OCI-M2 (cell line): ENCODE measurements around the gene C1orf141.
"Not testable (repeated sequence)": the region's sequence is repeated elsewhere in the genome, so short reads cannot be mapped to it uniquely, and the experiment has no call there.

ENCODE experiments used
- DNase-seq: peaks from one replicate; lab custom pipeline; 2025; ENCODE audit not compliant: unreplicated experiment; lab: John Stamatoyannopoulos, UW

The C1orf141 gene

GRCh38 chr1:67134695-67135094, at the start of gene C1orf141:
Gene C1orf141, minus strand, starts transcription at chr1:67134970. Its CDS starts 7,730 bp downstream, at chr1:67127240.
- no peak for DNase-seq

- DNase-seq = no peak
Observed at GRCh38 chr1:67175530-67176087, 40.8 kb upstream of the C1orf141 start.

DNA sequence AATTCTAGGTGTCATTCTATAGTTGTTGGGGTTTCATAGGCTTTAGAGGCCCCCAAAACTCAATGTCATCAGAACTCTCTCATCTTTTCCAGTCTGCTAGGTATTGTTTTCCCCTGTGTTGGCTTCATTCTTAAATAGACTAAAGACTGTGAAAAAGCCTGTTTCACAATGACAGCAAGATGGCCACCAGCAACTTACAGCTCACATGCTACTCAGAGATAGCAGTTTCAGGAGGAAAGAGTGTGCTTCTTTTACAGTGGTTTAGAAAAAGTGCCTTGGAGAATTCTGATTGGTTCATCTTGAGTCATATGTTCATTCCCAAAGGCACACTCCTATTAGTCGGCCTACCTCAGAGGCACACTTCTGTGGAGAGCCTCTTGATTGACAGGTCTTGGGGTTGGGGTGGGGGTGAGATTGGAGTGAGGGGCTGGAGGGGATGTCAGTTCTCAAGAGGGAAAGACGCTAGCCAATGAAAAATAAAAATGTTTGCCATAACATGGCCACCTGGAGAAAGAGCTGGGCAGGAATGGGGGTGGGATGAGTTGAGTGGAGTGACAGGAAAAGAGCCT, 40.0 kb upstream of the C1orf141 start:
- no peak for DNase-seq

- DNase-seq = no peak
Observed at GRCh38 chr1:67173988-67174387, 39.2 kb upstream of the C1orf141 start.

DNA sequence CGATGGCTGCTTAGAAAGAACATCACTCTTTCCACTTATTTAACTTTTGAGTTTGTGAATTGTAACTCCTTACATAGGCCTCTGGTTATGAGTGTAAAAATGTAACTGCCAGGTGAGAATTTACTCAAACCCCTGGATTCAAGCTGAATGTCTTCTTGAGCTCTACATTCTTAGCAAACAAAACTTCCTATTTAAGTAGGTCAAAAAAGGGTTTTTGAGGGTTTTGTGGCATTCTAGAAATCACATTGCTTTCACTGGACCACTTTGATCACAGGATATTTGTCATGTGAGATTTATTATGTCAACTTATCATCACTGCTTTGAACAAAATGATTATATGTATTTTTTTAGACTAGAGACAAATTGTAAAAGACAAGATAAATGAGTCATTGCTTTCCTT, 37.2 kb upstream of the C1orf141 start:
- DNase-seq = no peak

DNA sequence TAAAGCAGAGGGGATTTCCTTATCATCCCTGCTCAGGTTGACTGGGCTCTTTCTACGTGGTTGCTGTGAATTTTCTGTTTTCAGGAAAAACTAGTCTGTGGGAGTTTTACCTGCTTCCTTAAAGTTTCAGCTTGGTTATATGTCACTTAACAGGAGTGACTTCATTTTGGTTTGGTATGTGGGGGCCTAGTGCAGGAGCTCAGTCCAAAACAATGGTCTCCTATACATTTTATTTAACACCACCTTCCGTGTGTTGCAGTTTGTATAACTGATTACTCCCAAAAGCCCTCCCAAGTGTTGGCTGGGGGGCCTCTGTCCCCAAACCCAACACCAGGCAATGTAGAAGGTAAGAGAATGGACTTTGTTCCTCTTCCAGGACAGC, 36.8 kb upstream of the C1orf141 start:
- DNase-seq = no peak

GRCh38 chr1:67170751-67171573, 36.2 kb upstream of the C1orf141 start:
- DNase-seq = no peak

DNA sequence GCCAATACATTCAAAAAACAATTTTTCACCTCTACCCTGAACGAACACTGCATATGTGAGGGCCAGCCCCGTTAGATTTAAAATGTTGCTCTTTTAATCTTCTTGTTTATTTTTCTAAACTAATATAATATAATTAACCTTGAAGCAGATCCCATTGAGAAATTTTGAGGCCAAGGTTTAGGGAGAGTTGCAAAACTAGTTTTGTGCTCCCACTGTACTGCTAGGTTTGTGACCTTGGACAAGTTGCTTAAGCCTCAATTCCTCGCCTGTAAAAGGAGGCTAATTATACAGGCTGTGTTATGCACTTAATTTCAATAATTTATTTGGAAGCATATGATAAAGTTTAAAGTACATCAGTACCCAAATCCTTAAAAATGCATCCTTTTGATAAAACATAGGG, 35.2 kb upstream of the C1orf141 start:
- no peak for DNase-seq

DNA sequence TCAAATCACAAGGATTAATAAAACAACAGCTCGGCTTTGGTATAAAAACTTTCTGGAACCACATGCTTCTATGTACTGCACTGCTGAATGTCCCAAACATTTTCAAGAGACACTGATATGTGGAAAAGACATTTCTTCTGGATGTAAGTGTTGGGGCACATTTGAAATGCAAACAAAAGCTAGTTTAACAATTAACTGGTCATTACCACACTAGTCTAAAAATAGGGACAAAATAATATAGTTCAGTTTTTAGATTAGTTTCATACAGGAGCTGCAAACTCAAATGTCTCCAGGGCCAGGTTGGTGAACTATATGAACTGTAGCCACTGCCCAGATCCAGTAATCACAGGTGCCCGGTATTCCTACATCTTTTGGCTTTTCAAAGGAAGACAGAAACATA, 34.7 kb upstream of the C1orf141 start:
- no peak for DNase-seq

- DNase-seq = no peak
Observed at GRCh38 chr1:67166196-67166595, 31.4 kb upstream of the C1orf141 start, which contains the start of gene IL23R. Gene IL23R, plus strand, starts transcription at chr1:67166454. Its CDS starts 1,667 bp downstream, at chr1:67168121.

- no peak for DNase-seq
Observed at GRCh38 chr1:67165468-67166041, 30.8 kb upstream of the C1orf141 start.

- no peak for DNase-seq
Observed at GRCh38 chr1:67162954-67163353, 28.2 kb upstream of the C1orf141 start.

DNA sequence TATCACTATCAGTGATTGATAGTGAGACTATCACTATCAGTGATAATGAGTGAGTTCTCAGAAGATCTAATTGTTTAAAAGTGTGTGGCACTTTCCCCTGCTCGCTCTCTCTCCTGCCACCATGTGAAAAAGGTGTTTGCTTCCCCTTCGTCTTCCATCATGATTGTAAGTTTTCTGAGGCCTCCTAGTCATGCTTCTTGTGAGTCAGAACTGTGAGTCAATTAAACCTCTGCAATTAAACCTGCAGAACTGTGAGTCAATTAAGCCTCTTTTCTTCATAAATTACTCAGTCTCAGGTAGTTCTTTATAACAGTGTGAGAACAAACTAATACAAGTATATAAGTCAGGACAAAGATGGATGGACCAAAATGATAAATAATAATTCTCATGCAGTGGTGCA, 24.5 kb upstream of the C1orf141 start:
- DNase-seq = no peak

DNA sequence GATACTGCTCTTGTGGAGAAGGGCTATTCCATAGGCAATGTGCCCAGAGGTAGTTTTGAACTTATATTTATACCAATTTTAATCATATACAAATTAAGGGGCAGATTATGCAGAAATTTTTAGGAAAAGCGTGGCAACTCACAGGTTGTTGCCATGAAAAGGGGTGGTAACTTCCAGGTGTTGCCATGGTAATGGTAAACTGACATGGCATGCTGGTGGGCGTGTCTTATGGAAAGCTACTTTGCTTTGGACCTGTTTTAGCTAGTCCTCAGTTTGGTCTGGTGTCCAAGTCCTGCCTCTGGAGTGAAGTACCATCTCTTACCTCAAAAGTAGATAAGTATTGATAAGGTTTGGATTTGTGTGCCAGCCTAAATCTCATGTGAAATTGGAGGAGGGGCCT, 23.6 kb upstream of the C1orf141 start:
- no peak for DNase-seq

- no peak for DNase-seq
Observed at GRCh38 chr1:67150931-67151330, 16.2 kb upstream of the C1orf141 start.

DNA sequence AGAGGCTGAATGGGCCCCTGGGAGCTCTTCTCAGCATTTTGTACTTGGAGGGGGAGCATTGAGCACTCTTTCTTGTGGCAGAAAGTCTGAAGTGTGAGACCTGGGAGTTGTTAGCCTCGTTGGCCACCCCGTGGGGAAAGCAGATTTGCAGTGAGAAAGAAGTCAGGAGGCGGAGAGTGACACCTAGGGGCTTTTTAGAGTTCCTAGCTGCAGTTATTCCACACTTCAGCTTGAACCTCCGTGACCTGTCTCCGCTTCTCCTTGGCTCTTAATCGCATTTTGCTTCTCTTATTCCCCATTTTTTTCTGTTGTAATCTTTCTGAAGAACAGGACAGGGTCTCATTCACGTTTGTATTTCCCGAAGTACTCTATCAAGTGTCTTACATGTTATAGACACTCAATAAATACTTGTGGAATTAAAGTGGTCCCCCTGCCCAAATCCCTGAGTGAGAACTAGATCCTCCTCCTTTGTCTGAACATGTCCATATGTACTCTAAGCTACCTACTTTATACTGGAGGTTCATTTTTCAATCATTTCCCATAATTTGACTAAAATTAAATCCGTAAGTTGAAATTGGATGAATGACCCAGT, 14.5 kb upstream of the C1orf141 start:
- peak; percentile 70 for DNase-seq

- DNase-seq = peak; percentile 70
Observed at GRCh38 chr1:67148516-67149178, 13.9 kb upstream of the C1orf141 start.

DNA sequence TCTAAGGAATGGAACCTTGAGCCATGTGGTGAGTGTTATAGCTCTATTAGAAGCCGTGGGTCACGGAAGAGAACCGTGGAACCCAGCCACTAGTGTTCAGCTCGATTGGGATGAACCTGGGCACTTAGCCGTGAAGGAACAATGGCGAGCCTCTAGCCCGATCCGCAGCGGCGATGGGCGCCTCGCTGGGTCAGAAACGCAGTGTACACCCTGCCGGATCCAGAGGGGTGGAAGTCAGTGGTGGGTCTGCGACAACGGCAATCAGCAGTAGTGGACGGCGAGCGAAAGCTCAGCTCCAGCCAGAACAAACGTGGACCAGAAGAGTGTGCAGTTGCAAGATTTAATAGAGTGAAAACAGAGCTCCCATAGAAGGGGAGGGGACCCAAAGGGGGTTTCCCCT, 13.2 kb upstream of the C1orf141 start:
- not testable (repeated sequence) for DNase-seq

- no peak for DNase-seq
Observed at GRCh38 chr1:67146539-67146938, 11.8 kb upstream of the C1orf141 start.

GRCh38 chr1:67146101-67146500, 11.3 kb upstream of the C1orf141 start:
- DNase-seq = no peak

GRCh38 chr1:67144696-67145095, 9.9 kb upstream of the C1orf141 start:
- no peak for DNase-seq
